ENCODE measurements around the gene TNFAIP8L2. TPM values are rescaled to one million over a fixed set of nuclear protein-coding genes. Genes with fewer than 3 reads are reported as not detected.

Gene TNFAIP8L2
- total and polyA plus RNA-seq, 2 of the 4 experiments (the other 2 are of a cell fraction), result not detected

- H3K56ac ChIP-seq (ENCODE audit: extremely low read depth, insufficient read depth, low read length), result no peak overlapping the region
- in situ Hi-C loops (cut with MboI; ENCODE audit: low sequenced_read_pairs) (no loop called here), dilution Hi-C loops (cut with HindIII; ENCODE audit: low sequenced_read_pairs, unreplicated experiment) (no loop called here), intact Hi-C loops (cut with micrococcal nuclease) (no loop called here)
- H2AK5ac ChIP-seq (ENCODE audit: low read depth, low read length), result no peak overlapping the region
- H3K4me3 ChIP-seq (ENCODE audit: insufficient read depth, low read depth, low read length), result no peak overlapping the region
- no CpG with 5 or more reads among the region's 3 CpGs for WGBS, 2 experiments (ENCODE audit: extremely low coverage in 2 of 2, insufficient read length in 1 of 2)
- POLR2A ChIA-PET (ENCODE audit: unreplicated experiment), result no interaction called here
- H2AFZ ChIP-seq (replicated peaks; ENCODE audit: low read length, poor library complexity), result no peak overlapping the region
- no peak overlapping the region for H3K4me2 ChIP-seq (ENCODE audit: low read depth, low read length)
- H3K4me1 ChIP-seq (ENCODE audit: control insufficient read depth, insufficient read depth, low read length), result no peaks in the 10 kb centered on the region
- BruUV-seq (replicated peaks), result no TSS peak
- no peaks in the 10 kb centered on the region for H4K20me1 ChIP-seq (ENCODE audit: insufficient read depth, low read length)
- no peak overlapping the region for H2BK20ac ChIP-seq (ENCODE audit: low read depth, low read length)
- no peaks in the 10 kb centered on the region for H3K9me3 ChIP-seq (ENCODE audit: control insufficient read depth, insufficient read depth, low read length)
- CTCF ChIA-PET, result no interaction called here
- no peak overlapping the region for H3K18ac ChIP-seq (ENCODE audit: low read depth, low read length)
- peak overlapping the region; percentile 38 for H2AK9ac ChIP-seq (replicated peaks; ENCODE audit: low read depth, low read length, poor library complexity)
- no peak overlapping the region for H4K8ac ChIP-seq (ENCODE audit: low read depth in 2 of 2, low read length in 2 of 2)
- TF ChIP-seq FOS (IDR thresholded peaks at IDR 0.05; ENCODE audit: low read depth, low read length) (no peak), SMC3 (IDR thresholded peaks at IDR 0.05; ENCODE audit: low read depth, low read length) (no peak), RAD21 (IDR thresholded peaks at IDR 0.05; ENCODE audit: low read length) (no peak), POLR2A (IDR thresholded peaks at IDR 0.05; ENCODE audit: low read depth, low read length) (no peak), NFE2L2 (IDR thresholded peaks at IDR 0.05; ENCODE audit: low read depth, low read length) (no peak), ELK1 (IDR thresholded peaks at IDR 0.05; ENCODE audit: borderline replicate concordance, low read depth, low read length) (no peak), MXI1 (IDR thresholded peaks at IDR 0.05; ENCODE audit: borderline replicate concordance, low read depth, low read length) (no peak), MAFK (IDR thresholded peaks at IDR 0.05; ENCODE audit: low read depth, low read length) (no peak), USF2 (IDR thresholded peaks at IDR 0.05; ENCODE audit: low read depth, low read length) (no peak), BHLHE40 (IDR thresholded peaks at IDR 0.05; ENCODE audit: low read depth, low read length) (no peak)
- H3K79me1 ChIP-seq (ENCODE audit: low read depth in 1 of 2, low read length in 2 of 2), result no peaks in the 10 kb centered on the region
- ATAC-seq (ENCODE audit: low read depth) (no peak), DNase-seq (no peak)
- no peak overlapping the region for H3K27ac ChIP-seq (ENCODE audit: insufficient read depth, low read length)
- H2BK120ac ChIP-seq (ENCODE audit: low read depth, low read length), result no peak overlapping the region
- H2BK5ac ChIP-seq (ENCODE audit: low read depth, low read length, poor library complexity, severe bottlenecking), result no peak overlapping the region
- H3K36me3 ChIP-seq (ENCODE audit: control insufficient read depth, insufficient read depth, low read length), result peaks cover 9% of the 10 kb centered on the region; the same call in 1 of the 2 replicates
- H3K14ac ChIP-seq (replicated peaks; ENCODE audit: low read depth, low read length), result no peak overlapping the region
- H4K5ac ChIP-seq (ENCODE audit: low read depth, low read length), result no peak overlapping the region
- no peak overlapping the region for H3K9ac ChIP-seq (ENCODE audit: low read depth, low read length)
- H3K27me3 ChIP-seq (ENCODE audit: control insufficient read depth, insufficient read depth, low read length), result peaks cover 9% of the 10 kb centered on the region
- no peak overlapping the region for H3K4ac ChIP-seq (ENCODE audit: low read depth, low read length)
- no peak overlapping the region for H3K23ac ChIP-seq (ENCODE audit: low read depth, low read length)
- no peak overlapping the region for H2BK15ac ChIP-seq (ENCODE audit: low read depth, low read length)
- H4K91ac ChIP-seq (ENCODE audit: insufficient read depth, low read depth, low read length), result no peak overlapping the region
- no peaks in the 10 kb centered on the region for H3K9me1 ChIP-seq (ENCODE audit: insufficient read depth, low read length)
These were observed 22.1 kb upstream of the TNFAIP8L2 start for GRCh38 chr1:151134396-151134795.

Data from IMR-90 (cell line).